LNCAP (cell line): ENCODE measurements around the gene DDOST.

ENCODE experiments used
- TF ChIP-seq, protein P1 (sequence below): fragments of 450-650 bp; IDR thresholded peaks from 2 replicates; pipeline ENCODE4 v1.5.1; 2017; ENCODE audit warnings: mild to moderate bottlenecking

DDOST gene

DNA sequence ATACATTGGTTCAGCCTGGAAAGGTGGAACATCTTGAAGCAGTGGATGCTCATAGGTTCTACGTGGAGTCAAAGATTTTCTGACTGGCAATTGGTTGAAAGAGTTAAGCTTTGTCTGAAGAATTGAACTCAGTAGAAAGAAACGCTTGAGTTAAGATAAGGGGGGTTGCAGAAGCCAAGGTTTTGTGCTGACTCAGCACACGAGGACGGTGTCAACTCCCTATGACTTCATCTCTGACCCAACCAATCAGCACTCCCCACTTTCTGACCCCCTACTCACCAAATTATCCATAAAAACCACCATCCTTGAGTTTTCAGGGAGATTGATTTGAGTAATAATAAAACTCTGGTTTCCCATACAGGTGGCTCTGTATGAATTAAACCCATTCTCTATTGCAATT, 30.4 kb downstream of the DDOST start:
- TF ChIP-seq, protein P1, sequence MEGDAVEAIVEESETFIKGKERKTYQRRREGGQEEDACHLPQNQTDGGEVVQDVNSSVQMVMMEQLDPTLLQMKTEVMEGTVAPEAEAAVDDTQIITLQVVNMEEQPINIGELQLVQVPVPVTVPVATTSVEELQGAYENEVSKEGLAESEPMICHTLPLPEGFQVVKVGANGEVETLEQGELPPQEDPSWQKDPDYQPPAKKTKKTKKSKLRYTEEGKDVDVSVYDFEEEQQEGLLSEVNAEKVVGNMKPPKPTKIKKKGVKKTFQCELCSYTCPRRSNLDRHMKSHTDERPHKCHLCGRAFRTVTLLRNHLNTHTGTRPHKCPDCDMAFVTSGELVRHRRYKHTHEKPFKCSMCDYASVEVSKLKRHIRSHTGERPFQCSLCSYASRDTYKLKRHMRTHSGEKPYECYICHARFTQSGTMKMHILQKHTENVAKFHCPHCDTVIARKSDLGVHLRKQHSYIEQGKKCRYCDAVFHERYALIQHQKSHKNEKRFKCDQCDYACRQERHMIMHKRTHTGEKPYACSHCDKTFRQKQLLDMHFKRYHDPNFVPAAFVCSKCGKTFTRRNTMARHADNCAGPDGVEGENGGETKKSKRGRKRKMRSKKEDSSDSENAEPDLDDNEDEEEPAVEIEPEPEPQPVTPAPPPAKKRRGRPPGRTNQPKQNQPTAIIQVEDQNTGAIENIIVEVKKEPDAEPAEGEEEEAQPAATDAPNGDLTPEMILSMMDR: no peak

DNA sequence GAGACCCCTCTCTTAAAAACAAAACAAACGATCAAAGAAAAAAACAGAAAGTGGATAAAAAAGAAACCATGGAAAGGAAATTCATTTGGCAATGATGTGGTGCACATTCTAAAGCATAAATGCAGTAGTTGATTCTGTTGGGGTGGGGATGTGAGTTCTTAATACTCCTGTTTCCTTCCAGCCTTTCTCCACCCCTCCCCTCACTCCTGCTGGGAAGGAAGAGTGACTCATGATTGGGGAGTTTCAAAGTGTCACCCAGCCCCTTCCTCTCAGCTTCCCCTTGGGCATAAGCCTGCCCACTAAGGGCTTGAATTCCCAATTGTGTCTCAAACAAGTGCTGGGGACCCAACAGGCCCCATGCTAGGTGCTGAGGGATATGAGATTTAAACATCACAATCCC, 34.6 kb downstream of the DDOST start:
- TF ChIP-seq, protein P1: no peak

DNA sequence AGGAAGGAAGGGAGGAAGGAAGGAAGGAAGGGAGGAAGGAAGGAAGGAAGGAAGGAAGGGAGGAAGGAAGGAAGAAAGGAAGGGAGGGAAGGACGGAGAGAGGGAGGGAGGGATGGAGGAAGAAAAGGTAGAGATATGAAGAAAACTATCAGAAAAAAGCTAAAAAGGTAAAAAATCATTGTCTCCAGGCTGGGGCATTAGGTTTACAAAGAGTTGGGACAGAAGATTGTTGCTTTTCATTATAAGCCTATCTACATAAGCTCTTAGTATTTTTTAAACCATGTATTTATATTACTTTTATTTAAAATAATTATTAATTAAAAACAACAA, 35.1 kb downstream of the DDOST start:
- TF ChIP-seq, protein P1: no peak

DNA sequence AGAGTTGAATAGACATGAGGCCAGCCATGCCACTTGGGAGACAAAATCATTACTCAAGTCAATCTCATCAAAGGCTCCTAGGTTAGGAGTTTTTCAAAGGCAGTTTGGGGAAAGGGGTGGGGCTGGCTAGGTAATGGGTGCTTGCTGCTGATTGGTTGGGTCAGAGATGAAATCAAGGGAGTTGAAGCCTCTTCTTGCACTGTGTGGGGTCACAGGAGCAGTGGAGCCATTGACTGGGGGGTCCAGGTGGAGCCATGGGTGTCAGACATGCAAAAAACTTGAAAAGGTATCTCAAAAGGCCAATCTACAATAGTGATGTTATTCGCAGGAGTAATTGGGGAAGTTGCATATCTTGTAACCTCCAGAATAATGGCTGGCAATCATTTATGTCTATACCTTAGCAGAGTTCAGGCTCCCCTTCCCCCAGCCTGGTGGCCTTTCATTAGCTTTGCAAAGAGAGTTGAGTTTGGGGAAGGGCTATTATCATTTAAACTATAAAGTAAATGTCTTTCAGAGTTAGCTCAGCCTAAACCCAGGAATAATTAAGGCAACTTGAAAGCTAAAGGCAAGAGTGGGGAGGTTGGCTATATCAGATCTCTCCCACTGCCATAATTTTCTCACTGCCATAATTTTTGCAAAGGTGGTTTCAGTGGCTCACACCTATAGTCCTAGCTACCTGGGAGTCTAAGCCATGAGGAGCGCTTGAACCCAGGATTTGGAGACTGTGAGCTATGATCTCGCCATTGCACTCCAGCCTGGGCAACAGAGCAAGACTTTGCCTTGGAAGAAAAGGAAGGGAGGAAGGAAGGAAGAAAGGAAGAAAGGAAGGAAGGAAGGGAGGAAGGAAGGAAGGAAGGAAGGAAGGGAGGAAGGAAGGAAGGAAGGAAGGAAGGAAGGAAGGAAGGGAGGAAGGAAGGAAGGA, 35.7 kb downstream of the DDOST start:
- TF ChIP-seq, protein P1: no peak

DNA sequence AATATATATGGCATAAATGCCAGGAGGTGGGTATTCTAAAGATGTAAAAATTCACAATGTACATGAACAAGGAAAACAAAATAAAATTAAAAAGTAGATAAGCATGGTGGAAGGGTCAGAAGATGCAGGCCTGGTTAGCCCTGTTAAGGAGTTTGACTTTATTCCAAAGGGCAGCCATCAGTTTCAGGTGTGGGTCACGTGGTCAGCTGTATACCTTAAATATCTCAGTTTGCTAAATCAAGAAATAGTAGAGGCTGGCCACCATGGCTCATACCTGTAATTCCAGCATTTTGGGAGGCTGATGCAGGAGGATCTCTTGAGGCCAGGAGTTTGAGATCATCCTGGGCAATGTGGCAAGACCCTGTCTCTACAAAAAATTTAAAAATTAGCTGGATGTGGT, 36.5 kb downstream of the DDOST start:
- TF ChIP-seq, protein P1: no peak

DNA sequence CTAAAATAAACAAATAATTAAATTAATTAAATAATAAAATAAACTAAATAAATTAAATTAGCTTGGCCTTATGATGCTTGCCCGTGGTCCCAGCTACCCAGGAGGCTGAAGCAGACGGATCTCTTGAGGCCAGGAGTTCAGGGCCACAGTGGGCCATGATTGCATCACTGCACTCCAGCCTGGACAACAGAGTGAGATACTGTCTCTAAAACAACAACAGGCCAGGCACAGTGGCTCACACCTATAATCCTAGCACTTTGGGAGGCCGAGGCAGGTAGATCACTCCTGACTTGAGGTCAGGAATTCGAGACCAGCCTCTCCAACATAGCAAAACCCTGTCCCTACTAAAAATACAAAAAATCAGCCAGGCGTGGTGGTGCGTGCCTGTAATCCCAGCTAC, 40.2 kb downstream of the DDOST start:
- TF ChIP-seq, protein P1: no peak

DNA sequence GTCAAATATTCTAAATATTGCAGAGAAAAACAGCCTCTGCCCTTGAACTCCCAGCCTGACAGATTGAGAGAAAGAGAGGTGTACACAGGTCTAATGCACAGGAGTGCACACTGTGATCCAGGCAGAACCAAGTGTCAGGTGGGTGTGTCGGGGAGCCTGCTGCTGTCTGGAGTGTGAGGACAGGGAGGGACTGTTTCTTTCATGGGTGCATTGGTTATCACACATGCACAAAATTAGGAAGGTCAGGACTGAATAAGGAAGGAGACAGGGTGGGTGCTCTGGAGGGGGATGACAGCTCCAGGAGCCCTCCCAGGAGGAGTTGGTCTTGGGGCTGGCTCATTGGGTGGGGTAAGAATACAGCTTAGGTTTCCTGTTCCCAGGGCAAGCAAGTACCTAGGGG, 41.2 kb downstream of the DDOST start:
- TF ChIP-seq, protein P1: no peak
